Medulla oblongata (tissue), 1 donor: ENCODE results near the gene CKAP2L.
A peak's percentile ranks its signal among the peaks of the same experiment; 100 is the strongest.
"Not testable (repeated sequence)": the region's sequence is repeated elsewhere in the genome, so short reads cannot be mapped to it uniquely, and the experiment has no call there.

ENCODE experiments used
- DNase-seq: peaks from one replicate; pipeline ENCODE4 v3.0.0-alpha.2; 2015; ENCODE audit errors: extremely low spot score

CKAP2L gene

DNA sequence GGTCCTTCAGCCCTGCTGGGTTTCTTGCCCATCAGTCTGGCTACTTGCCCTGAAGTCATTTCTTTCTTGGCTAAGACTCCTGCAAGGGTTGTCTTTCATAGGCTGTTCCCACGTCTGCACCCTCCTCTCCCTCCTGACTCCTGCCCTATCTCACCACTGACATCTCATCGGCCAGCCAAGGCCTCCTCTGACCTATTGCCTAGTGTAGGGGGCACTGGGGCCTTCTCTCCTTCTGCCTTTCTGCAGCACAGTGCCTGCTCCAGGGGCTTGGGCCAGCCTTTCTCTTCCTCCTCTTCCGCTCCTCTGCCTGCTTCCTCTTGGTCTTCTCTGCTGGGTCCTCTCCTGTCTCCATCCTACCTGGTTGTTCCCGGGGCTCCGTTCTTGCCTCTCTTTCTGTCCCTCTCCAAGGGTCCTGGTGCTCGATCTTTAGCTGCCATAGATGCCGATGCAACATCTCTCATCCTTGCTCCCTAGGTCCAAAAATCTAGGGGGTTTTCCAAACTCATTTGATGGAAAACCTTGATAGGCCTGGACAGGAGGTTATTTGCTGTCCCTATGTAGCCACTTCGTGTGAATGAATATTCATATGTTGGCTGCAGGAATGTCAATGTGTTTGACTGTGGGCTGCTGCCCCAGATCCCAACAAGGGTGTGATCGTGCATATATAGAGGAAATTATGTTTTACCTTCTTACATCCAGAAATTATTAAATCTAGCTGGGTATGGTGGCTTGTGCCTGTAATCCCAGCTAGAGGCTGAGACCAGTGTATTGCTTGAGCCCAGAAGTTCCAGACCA lies 53.3 kb downstream of the CKAP2L start:
- DNase-seq: no peak

DNA sequence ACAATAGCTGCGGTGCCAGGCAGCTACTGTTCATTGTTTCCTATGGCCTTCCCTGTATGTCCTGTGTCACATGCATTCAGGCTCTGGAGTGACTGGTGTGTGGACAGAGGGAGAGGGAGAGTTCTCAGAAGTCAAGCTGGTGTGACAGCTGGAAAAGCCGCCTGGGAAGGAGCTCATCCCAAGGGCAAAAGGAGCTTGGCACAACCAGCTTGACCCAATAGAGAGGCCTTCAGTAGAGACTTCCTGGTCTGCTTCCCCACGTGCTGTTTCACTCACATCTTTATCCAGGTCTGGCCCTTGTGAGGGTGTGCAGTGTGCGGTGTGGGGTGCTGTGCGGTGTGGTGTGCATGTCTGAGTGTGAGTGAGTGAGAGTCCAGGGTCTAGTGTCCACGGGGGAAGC lies 54.7 kb downstream of the CKAP2L start:
- DNase-seq: peak; percentile 55

DNA sequence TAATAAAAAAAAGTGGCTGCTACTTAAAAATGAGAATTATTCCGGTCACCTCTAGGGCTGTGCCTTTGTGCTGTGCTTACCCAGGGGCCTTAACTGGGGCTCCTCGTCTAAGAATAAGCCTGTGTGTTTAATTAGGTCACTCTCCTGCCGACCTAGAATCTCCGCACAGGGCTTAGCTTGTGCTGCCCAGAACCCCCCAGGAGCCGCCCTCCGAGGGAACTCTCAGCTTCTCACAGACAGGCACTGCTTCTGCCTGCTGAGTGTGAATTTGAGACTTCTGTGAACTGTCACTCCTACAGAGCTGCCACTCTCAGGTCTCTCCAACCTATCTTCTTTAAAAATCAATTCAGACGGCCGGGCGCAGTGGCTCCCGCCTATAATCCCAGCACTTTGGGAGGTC lies 55.4 kb downstream of the CKAP2L start:
- no peak for DNase-seq

DNA sequence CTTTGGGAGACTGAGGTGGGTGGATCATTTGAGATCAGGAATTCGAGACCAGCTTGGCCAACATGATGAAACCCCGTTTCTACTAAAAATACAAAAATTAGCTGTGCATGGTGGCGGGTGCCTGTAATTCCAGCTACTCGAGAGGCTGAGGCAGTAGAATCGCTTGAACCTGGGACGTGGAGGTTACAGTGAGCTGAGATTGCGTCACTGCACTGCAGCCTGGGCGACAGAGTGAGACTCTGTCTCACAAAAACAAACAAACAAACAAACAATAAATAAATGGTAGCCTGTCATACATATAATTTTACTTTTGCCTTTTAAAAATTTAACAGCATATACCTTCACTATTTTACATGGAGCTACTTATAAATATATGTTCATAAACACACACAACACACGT lies 57.5 kb downstream of the CKAP2L start:
- DNase-seq: not testable (repeated sequence)

DNA sequence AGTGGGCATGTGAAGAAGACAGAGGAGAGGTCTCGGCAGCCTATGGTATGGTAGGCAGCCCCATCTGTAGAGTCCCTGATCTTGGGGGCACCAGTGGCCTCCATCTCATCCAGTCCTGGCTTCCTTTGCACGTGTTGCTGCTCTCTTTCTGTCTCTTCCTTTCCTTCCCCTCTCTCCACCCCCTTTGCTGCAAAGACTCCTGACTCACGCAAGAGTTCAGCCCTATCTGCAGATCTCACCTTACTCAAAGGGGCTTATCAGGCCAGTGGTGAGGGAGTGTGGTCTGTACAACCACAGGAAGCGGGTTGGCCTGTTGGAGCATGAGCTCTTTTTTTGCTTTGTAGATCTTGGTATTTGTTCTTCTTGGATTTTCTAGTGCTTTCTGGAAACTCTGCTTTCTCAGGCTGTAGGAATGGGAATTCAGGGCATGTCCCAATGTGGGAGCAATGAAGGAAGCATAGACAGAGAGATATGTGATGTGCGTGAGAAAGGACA lies 58.2 kb downstream of the CKAP2L start:
- DNase-seq: no peak

DNA sequence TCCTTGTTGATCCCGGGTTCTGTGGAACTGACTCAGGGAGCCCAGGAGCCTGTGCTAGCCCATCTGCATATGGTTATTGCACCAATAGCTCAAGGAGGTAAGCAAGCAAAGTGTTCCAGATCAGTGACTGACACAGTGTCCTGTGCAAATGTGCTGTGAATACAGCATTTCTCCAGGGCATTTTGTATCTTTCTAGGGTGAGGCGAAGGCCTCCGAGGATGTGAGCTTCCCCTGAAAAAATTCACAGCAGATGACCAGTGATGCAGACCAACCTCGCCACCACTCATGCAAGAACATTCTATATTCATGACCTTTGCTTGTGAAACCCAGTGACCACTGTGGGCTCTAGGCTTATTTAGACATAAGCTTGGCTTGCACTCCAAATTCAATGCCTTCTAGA lies 58.8 kb downstream of the CKAP2L start:
- no peak for DNase-seq

GRCh38 chr2:112703684-112704083 lies 60.7 kb downstream of the CKAP2L start:
- DNase-seq: no peak

GRCh38 chr2:112701052-112701451 lies 63.4 kb downstream of the CKAP2L start:
- peak; percentile 52 for DNase-seq

- peak; percentile 45 for DNase-seq
Measured at GRCh38 chr2:112699984-112700667, 64.3 kb downstream of the CKAP2L start.

DNA sequence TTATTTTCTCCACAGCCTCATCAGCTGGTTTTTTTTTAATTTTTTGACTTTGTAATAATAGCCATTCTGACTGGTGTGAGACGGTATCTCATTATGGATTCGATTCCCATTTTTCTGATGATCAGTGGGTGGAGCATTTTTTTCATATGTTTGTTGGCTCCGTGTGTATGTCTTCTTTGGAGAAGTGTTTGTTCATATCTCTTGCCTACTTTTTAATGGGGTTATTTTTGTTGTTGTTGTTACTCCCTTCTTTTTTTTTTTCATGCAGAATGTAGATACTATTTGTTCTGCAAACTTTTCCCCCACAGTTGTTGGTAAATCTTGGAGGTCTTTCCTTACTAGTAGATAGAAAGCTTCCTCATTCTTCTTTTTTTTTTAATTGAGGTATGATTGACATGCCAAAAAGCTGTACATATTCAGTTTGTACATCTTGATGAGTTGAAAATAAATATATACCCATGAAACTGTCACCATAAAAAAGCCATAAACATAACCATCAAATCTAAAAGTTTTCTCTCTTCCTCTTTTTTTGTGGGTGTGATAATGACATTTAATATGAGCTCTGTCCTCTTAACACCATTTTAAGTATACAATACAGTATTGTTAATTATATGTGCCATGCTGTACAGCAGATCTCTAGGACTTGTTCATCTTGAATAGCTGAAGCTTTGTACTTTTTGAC lies 65.4 kb downstream of the CKAP2L start:
- DNase-seq: no peak

- DNase-seq: no peak
Measured at GRCh38 chr2:112694182-112694581, 70.2 kb downstream of the CKAP2L start.

- no peak for DNase-seq
Measured at GRCh38 chr2:112693596-112693995, 70.8 kb downstream of the CKAP2L start.

GRCh38 chr2:112692918-112693317 lies 71.5 kb downstream of the CKAP2L start:
- DNase-seq: no peak

DNA sequence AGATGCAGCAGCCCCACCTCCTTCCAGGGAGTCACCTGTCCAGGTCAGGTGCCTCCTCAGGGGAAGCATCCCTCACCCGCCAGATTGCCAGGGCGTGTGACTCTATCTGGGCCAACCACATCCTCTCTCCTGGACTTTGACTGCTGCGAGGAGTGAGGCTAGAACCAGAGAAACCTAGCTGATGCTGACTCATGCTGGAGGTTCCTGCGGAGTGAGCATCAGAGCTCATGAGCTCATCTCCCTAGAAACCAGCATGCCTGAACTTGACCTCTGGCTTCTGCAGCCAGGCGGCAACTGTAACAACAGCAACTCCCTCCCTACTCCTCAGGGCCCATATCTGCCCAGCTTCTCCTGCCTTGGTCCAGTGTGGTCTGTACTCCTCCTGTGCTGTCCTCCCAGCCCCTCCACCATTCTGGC lies 71.9 kb downstream of the CKAP2L start:
- DNase-seq: peak; percentile 43

DNA sequence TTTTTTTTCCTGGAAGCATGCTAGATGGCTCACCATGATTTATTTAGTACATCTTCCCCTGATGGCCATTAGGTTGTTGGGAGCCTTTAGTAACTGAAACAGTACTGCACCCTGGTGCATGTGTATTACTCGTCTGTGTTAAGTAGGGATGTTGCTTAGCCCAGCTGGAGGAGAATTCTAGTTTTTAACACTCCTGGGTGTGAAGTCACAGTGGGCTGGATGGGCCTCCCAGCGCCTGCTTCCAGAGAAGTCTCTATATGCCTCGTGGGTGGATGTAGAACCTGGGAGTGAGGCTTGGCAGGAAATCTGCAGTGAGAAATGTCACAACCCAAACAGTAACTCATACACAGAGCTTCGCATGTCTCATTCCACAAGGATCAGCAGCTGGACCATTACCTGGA lies 72.5 kb downstream of the CKAP2L start:
- DNase-seq: no peak

GRCh38 chr2:112690853-112691401 lies 73.5 kb downstream of the CKAP2L start:
- DNase-seq: peak; percentile 84

- DNase-seq: no peak
Measured at GRCh38 chr2:112688086-112688880, 76.1 kb downstream of the CKAP2L start.

DNA sequence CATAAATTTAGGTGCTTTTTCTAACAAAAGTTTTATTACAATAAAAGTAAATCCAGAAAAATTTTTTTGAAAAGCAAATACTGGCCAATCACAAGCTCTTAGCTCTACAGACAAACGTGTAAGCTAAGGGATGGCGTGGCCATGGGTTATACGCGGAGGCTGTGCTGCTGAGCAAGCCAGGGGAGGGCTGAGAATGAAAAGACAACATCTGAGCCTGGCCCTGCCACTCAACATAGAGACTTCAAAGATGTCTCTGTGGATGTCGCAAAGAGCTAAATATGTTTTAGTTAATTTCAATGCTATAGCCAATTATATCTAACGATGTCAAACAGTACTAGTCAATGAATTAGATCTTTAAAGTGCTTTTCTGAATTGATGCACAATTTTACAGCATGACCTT lies 76.9 kb downstream of the CKAP2L start:
- no peak for DNase-seq
